ENCODE data around the gene IDE. TPM values are rescaled to one million over a fixed set of nuclear protein-coding genes. Genes with fewer than 3 reads are reported as not detected.

Gene IDE
- total and polyA plus RNA-seq, 2 donors (not counting 3 experiments of a cell fraction or from before 2014, with no cell fraction given) = 10.7 to 52.6 TPM

DNA sequence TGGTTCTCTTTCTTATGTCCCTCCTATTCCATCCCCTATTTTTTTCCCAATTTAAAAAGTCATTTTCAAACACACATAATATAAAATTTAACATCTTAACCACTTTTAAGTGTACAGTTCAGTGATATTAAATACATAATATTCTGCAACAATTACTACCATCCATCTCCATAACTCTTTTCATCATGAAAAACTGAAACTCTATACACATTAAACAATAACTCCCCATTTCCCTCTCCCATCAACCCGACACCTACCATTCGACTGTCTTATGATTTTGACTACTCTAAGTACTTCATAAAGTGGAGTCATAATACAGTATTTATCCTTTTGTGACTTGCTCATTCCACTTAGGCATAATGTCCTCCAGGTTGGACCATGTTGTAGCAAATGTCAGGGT lies 21.6 kb upstream of the IDE start:
- H3K9me1 ChIP-seq (replicated peaks; ENCODE audit: control insufficient read depth, extremely low read depth, insufficient read depth, low read length) = no peaks in the 10 kb centered on the region
- H3K79me2 ChIP-seq (ENCODE audit: control insufficient read depth, insufficient read depth, low read length) = peaks cover 75% of the 10 kb centered on the region
- H3K4me1 ChIP-seq (ENCODE audit: control insufficient read depth, extremely low read depth, insufficient read depth, low read length) = peaks cover 33% of the 10 kb centered on the region
- DNase-seq (ENCODE audit: low read depth, low spot score) = no peak
- no peaks in the 10 kb centered on the region for H4K20me1 ChIP-seq (replicated peaks; ENCODE audit: control insufficient read depth, extremely low read depth, insufficient read depth, low read length)
- no peak for TF ChIP-seq POLR2A (IDR thresholded peaks at IDR 0.05; ENCODE audit: low read depth, low read length)
- TF ChIP-seq POLR2AphosphoS5 (IDR thresholded peaks at IDR 0.05; ENCODE audit: insufficient read depth, low read depth, low read length) = no peak
- no peak for TF ChIP-seq EZH2 (IDR thresholded peaks at IDR 0.05; ENCODE audit: borderline replicate concordance, low read depth, low read length, severe bottlenecking)
- no peak for TF ChIP-seq MYC (IDR thresholded peaks at IDR 0.05; ENCODE audit: low read depth, low read length)
- TF ChIP-seq FOS (IDR thresholded peaks at IDR 0.05; ENCODE audit: borderline replicate concordance, insufficient read depth, low read length) = no peak
- TF ChIP-seq GATA2 (IDR thresholded peaks at IDR 0.05; ENCODE audit: insufficient read depth, insufficient read length, low read depth, low read length) = no peak
- TF ChIP-seq, protein P1, sequence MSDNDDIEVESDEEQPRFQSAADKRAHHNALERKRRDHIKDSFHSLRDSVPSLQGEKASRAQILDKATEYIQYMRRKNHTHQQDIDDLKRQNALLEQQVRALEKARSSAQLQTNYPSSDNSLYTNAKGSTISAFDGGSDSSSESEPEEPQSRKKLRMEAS (IDR thresholded peaks at IDR 0.05; ENCODE audit: insufficient read depth, insufficient read length) = no peak
- TF ChIP-seq JUN (IDR thresholded peaks at IDR 0.05; ENCODE audit: borderline replicate concordance, insufficient read depth, insufficient read length, low read depth) = no peak
- TF ChIP-seq, protein P2, sequence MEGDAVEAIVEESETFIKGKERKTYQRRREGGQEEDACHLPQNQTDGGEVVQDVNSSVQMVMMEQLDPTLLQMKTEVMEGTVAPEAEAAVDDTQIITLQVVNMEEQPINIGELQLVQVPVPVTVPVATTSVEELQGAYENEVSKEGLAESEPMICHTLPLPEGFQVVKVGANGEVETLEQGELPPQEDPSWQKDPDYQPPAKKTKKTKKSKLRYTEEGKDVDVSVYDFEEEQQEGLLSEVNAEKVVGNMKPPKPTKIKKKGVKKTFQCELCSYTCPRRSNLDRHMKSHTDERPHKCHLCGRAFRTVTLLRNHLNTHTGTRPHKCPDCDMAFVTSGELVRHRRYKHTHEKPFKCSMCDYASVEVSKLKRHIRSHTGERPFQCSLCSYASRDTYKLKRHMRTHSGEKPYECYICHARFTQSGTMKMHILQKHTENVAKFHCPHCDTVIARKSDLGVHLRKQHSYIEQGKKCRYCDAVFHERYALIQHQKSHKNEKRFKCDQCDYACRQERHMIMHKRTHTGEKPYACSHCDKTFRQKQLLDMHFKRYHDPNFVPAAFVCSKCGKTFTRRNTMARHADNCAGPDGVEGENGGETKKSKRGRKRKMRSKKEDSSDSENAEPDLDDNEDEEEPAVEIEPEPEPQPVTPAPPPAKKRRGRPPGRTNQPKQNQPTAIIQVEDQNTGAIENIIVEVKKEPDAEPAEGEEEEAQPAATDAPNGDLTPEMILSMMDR (IDR thresholded peaks at IDR 0.05; ENCODE audit: extremely low read depth in 1 of 2, insufficient read depth in 1 of 2, low read depth in 1 of 2, low read length in 2 of 2) = no peak
- no peak overlapping the region for H3K27ac ChIP-seq (ENCODE audit: insufficient read depth, low read depth, low read length)
- CTCF ChIA-PET = no interaction called here
- no peak overlapping the region for H3K9ac ChIP-seq (replicated peaks; ENCODE audit: extremely low read depth, insufficient read depth, low read length)
- H3K4me3 ChIP-seq (replicated peaks in 1 of 3; ENCODE audit: insufficient read depth in 1 of 3, low read depth in 1 of 3, low read length in 3 of 3) = no peak overlapping the region
- dilution Hi-C loops (cut with MboI; ENCODE audit: extremely low pct_ligation_motif_present, low sequenced_read_pairs) = no loop called here
- POLR2A ChIA-PET = no interaction called here
- intact Hi-C loops (cut with micrococcal nuclease) = no loop called here
- H3K9me3 ChIP-seq (replicated peaks; ENCODE audit: control insufficient read depth, insufficient read depth, low read length) = no peaks in the 10 kb centered on the region
- BruUV-seq (replicated peaks) = no TSS peak
- FAIRE-seq = no peak
- H3K36me3 ChIP-seq (ENCODE audit: control insufficient read depth in 2 of 2, extremely low read depth in 1 of 2, insufficient read depth in 2 of 2, low read length in 2 of 2) = no peaks in the 10 kb centered on the region
- H3K4me2 ChIP-seq (ENCODE audit: insufficient read depth, low read length) = peak overlapping the region; percentile 5
- no peaks in the 10 kb centered on the region for H3K27me3 ChIP-seq (ENCODE audit: control insufficient read depth in 2 of 2, insufficient read depth in 2 of 2, low read length in 2 of 2)
- H2AFZ ChIP-seq (ENCODE audit: low read depth, low read length) = no peak overlapping the region
